Heart left ventricle (tissue), 13 donors: ENCODE data around the gene IGLL1.

ENCODE experiments used
- CTCF ChIP-seq, 12 donors: fragments of 200-600 bp; sonication (generic) in 4 of 12; IDR thresholded peaks; one replicate each; pipeline versions ENCODE4 v1.5.0 to v1.8.0; 2018 to 2022; ENCODE audit warnings: antibody characterized with exemption in 12 of 12, mild to moderate bottlenecking in 5 of 12
- POLR2A ChIP-seq, 2 donors: fragments of 450-650 bp; IDR thresholded peaks; one replicate each; pipeline ENCODE4 v1.6.1; 2017; ENCODE audit warnings: antibody characterized with exemption in 2 of 2, mild to moderate bottlenecking in 2 of 2, moderate library complexity in 2 of 2
- donor health status: ischemic (EF 13 %, LVEDD 7.1; RV severe dilation, severe dysfunction).
- donor health status: DM: no; HTN: yes; CAD: no.
- donor health status: DM: no; HTN: no; CAD: no.
- donor health status: ischemic (EF 25% LVEDD 6.9; RV normal size, moderate dysfunction).
- donor health status: ischemic (EF 25% LVEDD 5.7; RV mildly dilated, moderate dysfunction).
- donor health status: ischemic (EF 35%, LVEDD 5.7; RV mildly dilated, moderate dysfunction).
- donor health status: nonischemic (EF 11% LVEDD 7.7; RV severe dilation, severe dysfunction).
- donor health status: DM: yes; HTN: yes; CAD: no.
- donor health status: PGD.
- donor health status: ischemic (EF 29% LVEDD 5.4; RV normal size, mild dysfunction).
- donor health status: nonischemic (EF 23%, LVEDD 6.1; RV moderate dilation, normal function).

- no peak for TF ChIP-seq CTCF (IDR thresholded peaks at IDR 0.05)
- no peak for TF ChIP-seq POLR2A (IDR thresholded peaks at IDR 0.05)
These were observed 5.7 kb downstream of the IGLL1 start for GRCh38 chr22:23574371-23574811.
